C4-2B (cell line): ENCODE results near the gene ARFGAP1.

ENCODE experiments used
- CTCF ChIP-seq: fragments of 450-650 bp; conservative IDR thresholded peaks from 2 replicates; pipeline ENCODE4 v1.5.1; 2017; ENCODE audit warnings: mild to moderate bottlenecking
- ZFX ChIP-seq: fragments of 450-650 bp; IDR thresholded peaks from 2 replicates; pipeline ENCODE4 v1.6.1; 2017

GRCh38 chr20:63242736-63243135, 29.9 kb upstream of the ARFGAP1 start:
- no peak for TF ChIP-seq CTCF
- TF ChIP-seq ZFX: no peak
